HepG2 (cell line): ENCODE data around the gene HSD11B1L. TPM values are rescaled to one million over a fixed set of nuclear protein-coding genes. Genes with fewer than 3 reads are reported as not detected.

Source experiments
- ATAC-seq: fragments of 200-7000 bp; cut with Tn5 transposase; 3 replicates; pipeline ENCODE4 v1.9.1; 2020; ENCODE audit warnings: mild to moderate bottlenecking, moderate library complexity
- BruUV-seq: library from RNA; stranded (reverse); fragments of 400-500 nt; replicated peaks from 2 replicates; lab custom pipeline; 2021; lab: Mats Ljungman, UMichigan
- CTCF ChIA-PET: fragments of 300-600 bp; formaldehyde crosslinking; extraction: SDS; loops from one replicate; lab custom pipeline; 2021; ENCODE audit warnings: low total read pairs, inconsistent platforms, low intra/inter-chr PET ratio; lab: Yijun Ruan, JAX
- POLR2A ChIA-PET: fragments of 350-600 bp; sonication (Branson Sonifier 250); formaldehyde crosslinking; loops from one replicate; lab custom pipeline; 2020; ENCODE audit warnings: antibody characterized with exemption, inconsistent platforms; lab: Yijun Ruan, JAX
- DNase-seq: peaks from one replicate; pipeline ENCODE4 v3.0.0-alpha.2; 2015; ENCODE audit warnings: low spot score
- FAIRE-seq: peaks from 3 replicates; lab custom pipeline; 2011; peaks lifted over from hg19 to GRCh38; lab: Jason Lieb, UNC
- H2AFZ ChIP-seq: one replicate; pipeline ENCODE4 v1.6.1; 2011; ENCODE audit warnings: low read length, inconsistent platforms
- H3K27ac ChIP-seq: fragments of 300-600 bp; 3 replicates; pipeline ENCODE4 v1.8.0; 2011; ENCODE audit warnings: mixed run types, mild to moderate bottlenecking, mixed read lengths, low read length, inconsistent platforms; ENCODE audit not compliant: insufficient read depth; ENCODE audit errors: extremely low read length
- H3K27me3 ChIP-seq, 2 experiments: fragments of 200-600 bp in 1 of 2; 2 replicates in 1 of 2; 3 replicates in 1 of 2; pipeline versions ENCODE4 v1.6.0 to v1.8.0; 2011; ENCODE audit warnings: low read length in 2 of 2, mild to moderate bottlenecking in 2 of 2, moderate library complexity in 2 of 2, inconsistent platforms in 1 of 2; ENCODE audit not compliant: insufficient read depth in 2 of 2, control insufficient read depth in 1 of 2
- H3K36me3 ChIP-seq, 2 experiments: fragments of 200-600 bp in 1 of 2; replicated peaks in 1 of 2; 2 replicates in 1 of 2; 3 replicates in 1 of 2; pipeline versions ENCODE4 v1.5.1 to v1.8.0; 2011; ENCODE audit warnings: low read length in 2 of 2, inconsistent platforms in 1 of 2; ENCODE audit not compliant: insufficient read depth in 2 of 2, control insufficient read depth in 1 of 2
- H3K4me1 ChIP-seq: 2 replicates; pipeline ENCODE4 v1.5.1; 2012; ENCODE audit warnings: low read length, inconsistent platforms; ENCODE audit not compliant: insufficient read depth
- H3K4me2 ChIP-seq: 2 replicates; pipeline ENCODE4 v1.6.0; 2011; ENCODE audit warnings: low read depth, low read length, inconsistent platforms
- H3K4me3 ChIP-seq, 3 experiments: fragments of 200-600 bp in 1 of 3; sonication (generic), shearing (Covaris generic) in 1 of 3; replicated peaks in 1 of 3; 2 replicates each; pipeline ENCODE4 v1.5.1; 2011 to 2016; ENCODE audit warnings: low read length in 3 of 3, inconsistent platforms in 2 of 3, low read depth in 2 of 3, mild to moderate bottlenecking in 2 of 3, control low read depth in 1 of 3, mixed read lengths in 1 of 3; ENCODE audit not compliant: insufficient read depth in 1 of 3
- H3K79me2 ChIP-seq: one replicate; pipeline ENCODE4 v1.6.1; 2011; ENCODE audit warnings: low read length, inconsistent platforms; ENCODE audit not compliant: insufficient read depth
- H3K9ac ChIP-seq: 2 replicates; pipeline ENCODE4 v1.6.0; 2011; ENCODE audit warnings: mild to moderate bottlenecking, low read depth, low read length, inconsistent platforms; ENCODE audit not compliant: insufficient read depth
- H3K9me3 ChIP-seq: 2 replicates; pipeline ENCODE4 v1.5.1; 2012; ENCODE audit warnings: mild to moderate bottlenecking, low read length
- H4K20me1 ChIP-seq: 2 replicates; pipeline ENCODE4 v1.6.0; 2011; ENCODE audit warnings: inconsistent platforms, mild to moderate bottlenecking, low read length, moderate library complexity; ENCODE audit not compliant: insufficient read depth
- AGO1 ChIP-seq: fragments of 200-400 bp; formaldehyde crosslinking; IDR thresholded peaks from 2 replicates; pipeline ENCODE4 v1.6.1; 2017; ENCODE audit warnings: mild to moderate bottlenecking, low read depth, low read length, moderate library complexity; ENCODE audit not compliant: poor library complexity, severe bottlenecking
- AGO2 ChIP-seq: fragments of 200-400 bp; formaldehyde crosslinking; optimal IDR thresholded peaks from 2 replicates; pipeline ENCODE3; 2017; ENCODE audit warnings: mild to moderate bottlenecking, low read depth, low read length, moderate library complexity
- HNRNPL ChIP-seq: fragments of 200-400 bp; formaldehyde crosslinking; IDR thresholded peaks from 2 replicates; pipeline ENCODE4 v1.6.1; 2017; ENCODE audit warnings: mild to moderate bottlenecking, low read depth, low read length
- HOXA3 ChIP-seq: sonication (generic); formaldehyde crosslinking; IDR thresholded peaks from 2 replicates; pipeline ENCODE4 v1.5.0; 2020; ENCODE audit warnings: missing genetic modification reagents
- NONO ChIP-seq, 2 experiments: fragments of 450-650 bp in 1 of 2; sonication (generic) in 1 of 2; formaldehyde crosslinking in 1 of 2; IDR thresholded peaks in 1 of 2; conservative IDR thresholded peaks in 1 of 2; 2 replicates each; pipeline versions ENCODE4 v1.6.1 to v1.8.0; 2017 to 2022; ENCODE audit warnings: mild to moderate bottlenecking in 1 of 2, missing genetic modification reagents in 1 of 2, moderate library complexity in 1 of 2
- PAXIP1 ChIP-seq: sonication (generic); formaldehyde crosslinking; conservative IDR thresholded peaks from 2 replicates; pipeline ENCODE4 v1.4.0; 2020; ENCODE audit warnings: mild to moderate bottlenecking, missing genetic modification reagents, moderate library complexity
- PHF8 ChIP-seq: sonication (generic); formaldehyde crosslinking; IDR thresholded peaks from 2 replicates; pipeline ENCODE4 v1.5.0; 2020; ENCODE audit warnings: missing genetic modification reagents
- TERF1 ChIP-seq: sonication (generic); formaldehyde crosslinking; IDR thresholded peaks from 2 replicates; pipeline ENCODE4 v1.8.0; 2022; ENCODE audit warnings: mild to moderate bottlenecking, missing genetic modification reagents, moderate library complexity
- ZBTB33 ChIP-seq: sonication (generic); formaldehyde crosslinking; IDR thresholded peaks from 2 replicates; pipeline ENCODE4 v1.4.0; 2020; ENCODE audit warnings: missing genetic modification reagents
- ZC3H13 ChIP-seq: sonication (generic); formaldehyde crosslinking; IDR thresholded peaks from 2 replicates; pipeline ENCODE4 v1.8.1; 2023; ENCODE audit warnings: mild to moderate bottlenecking, missing genetic modification reagents, moderate library complexity
- ZFX ChIP-seq: sonication (generic); formaldehyde crosslinking; IDR thresholded peaks from 2 replicates; pipeline ENCODE4 v1.4.0; 2020; ENCODE audit warnings: mild to moderate bottlenecking, low read depth, missing genetic modification reagents, moderate library complexity
- ZNF253 ChIP-seq: sonication (generic); formaldehyde crosslinking; IDR thresholded peaks from 2 replicates; pipeline ENCODE4 v1.8.0; 2022; ENCODE audit warnings: mild to moderate bottlenecking, missing genetic modification reagents, borderline replicate concordance
- ZNF333 ChIP-seq: sonication (generic); formaldehyde crosslinking; IDR thresholded peaks from 2 replicates; pipeline ENCODE4 v1.4.0; 2020; ENCODE audit warnings: mild to moderate bottlenecking, missing genetic modification reagents, borderline replicate concordance
- WGBS: methylation state at CpG from one replicate; pipeline ENCODE4 v1.1.6; 2017; ENCODE audit warnings: low lambda C conversion rate; 5-methylcytosine and 5-hydroxymethylcytosine counted together
- in situ Hi-C: cut with HindIII; loops from 2 replicates; pipeline ENCODE4 v1.10.0; 2017; ENCODE audit warnings: low pct_unique_long_range_greater_than_20kb; ENCODE audit not compliant: extremely low pct_ligation_motif_present
- intact Hi-C: fragments of 100-400 bp; cut with micrococcal nuclease; formaldehyde crosslinking; loops from one replicate; pipeline ENCODE4 v1.10.0; 2022; ENCODE audit not compliant: unreplicated experiment
- polyA plus RNA-seq, 8 experiments: library from polyadenylated mRNA; depleted of rRNA in 3 of 8; stranded (reverse) in 7 of 8; unstranded in 1 of 8; fragments of >200 nt; fragmentation: Illumina TruSeq in 4 of 8; extraction: Trizol in 4 of 8; gene quantifications; 2 replicates each; pipeline versions ENCODE4 v1.2.1 to v1.2.3, GENCODE V29; 2011 to 2016; ENCODE audit warnings: low read depth in 4 of 8, missing spikeins in 1 of 8, mixed read lengths in 1 of 8; ENCODE audit not compliant: insufficient read depth in 1 of 8
- total RNA-seq, 5 experiments: library from RNA; depleted of rRNA; stranded (reverse); fragments of >200 nt; fragmentation: Illumina TruSeq; extraction: Trizol; gene quantifications; 2 replicates each; pipeline ENCODE4 v1.2.3, GENCODE V29; 2016; ENCODE audit warnings: low read depth in 1 of 5

Gene HSD11B1L
- total and polyA plus RNA-seq, 2 of the 13 experiments (the other 11 are each of a cell fraction or from before 2014, with no cell fraction given) = 2.8 to 3.9 TPM

GRCh38 chr19:5693195-5694166 lies 12.7 kb downstream of the HSD11B1L start:
- no peaks in the 10 kb centered on the region; a peak in 1 of 5 replicates for H3K27me3 ChIP-seq
- intact Hi-C loops (no loop called here), in situ Hi-C loops (no loop called here)
- ChIA-PET CTCF (no interaction called here), POLR2A (interaction anchor here (0.7 kb wide), 1 partner anchor 25 kb away, joined by 4 read pairs; no protein-coding TSS in a partner anchor)
- no peak overlapping the region for H2AFZ ChIP-seq
- FAIRE-seq = no peak
- no peak overlapping the region for H3K4me2 ChIP-seq
- H3K9ac ChIP-seq = no peak overlapping the region
- peaks cover 14% of the 10 kb centered on the region; the same call in 1 of the 2 replicates for H3K4me1 ChIP-seq
- DNase-seq = no peak
- no peak for ATAC-seq
- H3K36me3 ChIP-seq = peaks cover 28 to 66% of the 10 kb centered on the region in 2 experiments
- H3K79me2 ChIP-seq = peaks cover 35% of the 10 kb centered on the region
- H3K27ac ChIP-seq = no peak overlapping the region
- peaks cover 38% of the 10 kb centered on the region for H4K20me1 ChIP-seq
- no peaks in the 10 kb centered on the region for H3K9me3 ChIP-seq
- H3K4me3 ChIP-seq = no peak overlapping the region
- WGBS = 95% methylated on average over 10 of the region's 39 CpGs
- BruUV-seq = no TSS peak
- TF ChIP-seq ZNF253 (CRISPR knock-in tag) (0 out of 2 replicates have a peak, but pooled peaks have one; percentile 42), AGO1 (peak; percentile 80), HNRNPL (0 out of 2 replicates have a peak, but pooled peaks have one; percentile 42), TERF1 (peak; percentile 67; the same call in 1 of the 2 replicates), PHF8 (CRISPR knock-in tag) (no peak), ZFX (peak; percentile 20; the same call in 1 of the 2 replicates), PAXIP1 (no peak), AGO2 (peak; percentile 98), ZC3H13 (CRISPR knock-in tag) (peak; percentile 65; the same call in 1 of the 2 replicates), ZNF333 (CRISPR knock-in tag) (0 out of 2 replicates have a peak, but pooled peaks have one; percentile 5), HOXA3 (CRISPR knock-in tag) (peak; percentile 15; the same call in 1 of the 2 replicates), ZBTB33 (CRISPR knock-in tag) (peak; percentile 58; the same call in 1 of the 2 replicates), NONO (IDR thresholded peaks at IDR 0.05) (no peak), NONO (CRISPR knock-in tag; conservative IDR thresholded peaks at IDR 0.05) (peak; percentile 36; the same call in 1 of the 2 replicates)
